GM10847 (cell line): ENCODE results near the gene RPS27L.

Experiments used
- POLR2A ChIP-seq: IDR thresholded peaks from 2 replicates; pipeline ENCODE4 v1.6.1; 2011; ENCODE audit not compliant: insufficient read length; ENCODE audit errors: extremely low read depth

Gene RPS27L

DNA sequence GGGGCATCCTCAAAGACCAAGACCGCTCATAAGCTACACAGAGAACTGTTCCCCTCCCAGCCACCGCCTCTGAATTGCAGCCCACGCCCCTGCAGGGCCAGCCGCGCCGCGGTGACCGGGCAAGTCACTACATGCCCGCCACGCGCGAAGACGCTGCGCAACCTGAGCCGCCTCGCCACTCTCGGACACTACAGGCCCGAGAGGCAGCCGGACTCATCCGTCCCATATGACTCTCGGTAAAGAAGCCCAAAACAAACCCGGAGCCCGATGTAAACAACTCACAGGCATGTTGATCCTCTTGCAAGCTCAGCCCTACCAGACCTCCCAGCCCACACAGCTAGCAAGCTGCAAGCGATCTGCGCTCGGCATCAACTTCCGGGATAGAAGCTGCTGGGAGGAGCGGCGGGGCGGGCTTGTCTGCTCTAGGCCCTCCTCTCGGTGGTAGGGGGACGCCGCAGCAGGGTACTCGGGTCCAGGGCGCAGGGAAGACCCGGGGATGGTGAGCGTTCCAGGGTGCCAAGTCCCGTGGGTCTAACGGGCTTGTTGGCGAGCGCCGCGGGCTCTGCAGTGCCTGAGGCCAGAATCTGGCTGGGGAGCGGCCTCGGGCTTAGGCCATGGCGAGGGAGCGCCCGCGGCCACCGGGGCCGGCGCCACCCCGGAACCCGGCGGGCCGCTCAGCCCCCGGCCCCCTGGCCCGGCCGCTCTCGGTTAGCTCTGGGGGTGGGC lies at the start of gene RPS27L:
TSS of gene RPS27L (minus strand) at position 360 of the 726 bp plus-strand sequence. CDS start at position 288, 72 bp downstream.
- peak; percentile 84 for TF ChIP-seq POLR2A

DNA sequence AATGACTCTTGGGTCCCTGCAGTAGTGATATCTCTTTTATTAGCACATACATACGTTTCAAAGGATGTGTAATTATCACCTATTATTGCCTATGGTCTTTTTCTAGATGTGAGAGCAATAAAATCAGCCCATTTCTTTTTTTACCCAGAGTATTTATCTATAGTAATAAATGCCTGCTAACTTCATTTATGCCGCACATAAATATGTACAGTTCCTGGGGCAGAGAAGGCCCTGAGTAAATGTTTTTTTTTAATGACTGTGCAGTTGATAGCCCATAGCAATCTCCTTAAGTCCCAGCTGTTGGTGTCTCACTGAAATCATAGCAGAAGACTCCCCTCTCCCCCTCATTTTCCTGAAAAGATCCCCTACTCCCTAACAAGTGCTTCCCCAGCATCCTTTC lies 48.8 kb upstream of the RPS27L start:
- no peak for TF ChIP-seq POLR2A

DNA sequence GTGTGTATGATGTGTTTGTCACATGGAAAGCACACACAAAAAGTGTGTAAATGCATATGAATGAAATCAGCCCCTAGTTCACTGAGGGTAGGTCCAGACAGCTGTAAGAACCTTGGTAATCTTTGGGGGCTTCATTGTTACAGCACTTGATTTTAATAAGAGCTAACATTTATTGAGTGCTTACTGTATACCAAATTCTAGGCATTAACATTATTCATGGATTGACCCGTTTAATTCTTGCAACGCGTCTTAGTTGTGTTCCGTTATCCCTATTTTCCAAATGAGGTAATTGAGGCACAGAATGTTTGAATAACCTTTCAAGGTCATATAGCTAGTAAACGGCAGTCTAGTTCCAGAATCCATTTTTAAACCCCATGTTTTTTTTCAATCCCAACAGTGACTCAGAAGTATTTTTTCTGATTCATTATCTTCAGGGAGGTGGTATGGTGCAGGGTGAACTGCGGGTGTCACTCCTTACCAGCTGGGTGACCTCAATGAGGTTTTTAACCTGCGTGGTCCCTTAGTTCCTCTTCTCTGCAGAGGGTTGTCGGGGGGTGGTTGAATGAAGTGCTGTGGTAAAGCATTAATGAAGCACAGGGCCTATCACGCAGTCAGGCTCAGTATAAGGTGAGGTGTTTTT lies 46.3 kb upstream of the RPS27L start:
- no peak for TF ChIP-seq POLR2A

DNA sequence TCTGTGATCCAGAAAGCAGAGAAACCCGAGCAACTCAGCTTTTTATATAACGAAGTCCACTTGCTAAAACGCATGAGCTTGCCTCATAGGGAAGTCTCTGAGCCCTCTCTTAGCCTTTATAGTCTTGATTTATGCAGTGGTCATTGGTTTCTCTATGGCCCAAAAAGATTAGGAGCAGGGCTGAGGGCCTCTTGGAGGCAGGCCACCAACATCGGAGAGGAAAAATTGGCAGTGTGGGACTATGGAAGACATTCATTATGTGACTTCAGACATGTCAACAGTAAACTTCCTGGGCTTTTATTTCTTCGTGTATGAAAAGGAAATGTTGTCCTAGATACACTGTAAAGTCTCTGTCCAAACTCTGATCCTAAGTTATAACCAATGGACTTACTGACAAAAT lies 45.6 kb upstream of the RPS27L start:
- no peak for TF ChIP-seq POLR2A

DNA sequence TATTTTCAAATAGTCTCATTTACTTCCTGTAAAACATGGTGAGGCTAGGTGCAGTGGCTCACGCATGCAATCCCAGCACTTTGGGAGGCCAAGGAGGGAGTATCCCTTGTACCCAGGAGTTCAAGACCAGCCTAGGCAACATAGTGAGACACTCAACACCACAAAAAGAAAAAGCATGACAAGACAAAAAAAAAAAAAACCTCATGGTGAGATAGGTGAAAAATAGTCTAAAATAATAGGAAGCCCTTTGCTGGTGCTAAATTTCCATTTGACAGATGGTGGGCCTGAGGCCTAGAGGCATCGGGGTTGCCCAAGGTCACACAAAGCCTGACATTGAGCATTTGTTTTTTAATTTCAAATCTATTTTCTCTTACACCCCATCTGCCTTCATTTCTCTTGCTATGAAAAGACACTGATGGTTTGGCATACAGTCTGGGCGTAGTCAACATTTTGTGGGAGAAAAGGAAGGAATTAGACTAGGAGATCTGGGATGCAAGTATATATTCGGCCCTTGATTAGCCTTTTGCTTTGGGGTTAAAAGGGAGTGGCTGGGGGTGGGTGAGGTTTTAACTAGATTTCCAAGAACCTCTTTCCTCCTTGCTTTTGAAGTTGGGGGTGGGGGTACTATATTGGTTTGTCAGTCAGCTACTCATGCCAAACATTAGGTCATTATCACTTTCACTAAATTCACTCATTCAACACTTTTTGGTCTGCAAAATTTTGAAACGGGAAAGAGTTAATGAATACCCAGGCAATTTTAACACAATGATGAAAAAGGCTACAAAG lies 43.4 kb upstream of the RPS27L start:
- no peak for TF ChIP-seq POLR2A

DNA sequence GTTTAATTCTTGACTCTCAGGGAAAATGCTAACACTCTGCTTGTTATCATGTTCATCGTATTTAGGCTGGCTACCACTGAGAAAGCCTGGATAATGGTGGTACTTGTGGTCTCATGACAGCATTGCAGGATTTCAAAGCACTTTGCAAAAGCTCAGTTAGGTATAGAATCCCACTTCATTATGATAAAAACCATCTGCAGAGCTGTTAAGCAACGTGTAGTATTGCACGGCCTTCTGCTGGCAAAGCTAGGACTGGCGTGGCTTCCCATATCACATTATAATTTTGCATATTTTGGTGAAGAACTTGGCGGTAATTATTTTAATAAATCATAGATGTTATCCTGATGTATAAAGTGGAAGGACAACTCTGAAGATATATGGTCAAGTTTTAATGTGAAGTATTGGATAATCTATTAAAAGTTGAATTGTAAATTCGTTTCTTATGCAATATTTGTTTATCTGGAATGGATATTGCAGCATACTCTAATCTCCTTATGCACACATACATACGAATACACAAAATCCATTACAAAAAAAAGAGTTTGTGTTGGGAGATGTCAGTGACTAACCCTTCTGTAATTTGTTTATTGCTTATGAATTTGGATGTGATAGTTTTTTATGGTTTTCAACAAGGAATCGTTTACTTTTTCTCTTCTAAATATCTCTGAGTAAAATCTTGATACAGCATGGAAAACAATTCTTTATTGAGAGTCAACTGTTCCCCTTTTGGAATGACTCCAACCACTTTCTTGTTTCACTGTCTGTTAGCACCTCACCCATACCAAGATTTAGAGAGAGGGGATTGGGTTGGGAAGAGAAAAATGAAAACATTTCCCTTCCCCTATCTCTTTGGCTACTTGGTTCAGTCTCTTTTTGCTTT lies 41.3 kb upstream of the RPS27L start:
- no peak for TF ChIP-seq POLR2A

DNA sequence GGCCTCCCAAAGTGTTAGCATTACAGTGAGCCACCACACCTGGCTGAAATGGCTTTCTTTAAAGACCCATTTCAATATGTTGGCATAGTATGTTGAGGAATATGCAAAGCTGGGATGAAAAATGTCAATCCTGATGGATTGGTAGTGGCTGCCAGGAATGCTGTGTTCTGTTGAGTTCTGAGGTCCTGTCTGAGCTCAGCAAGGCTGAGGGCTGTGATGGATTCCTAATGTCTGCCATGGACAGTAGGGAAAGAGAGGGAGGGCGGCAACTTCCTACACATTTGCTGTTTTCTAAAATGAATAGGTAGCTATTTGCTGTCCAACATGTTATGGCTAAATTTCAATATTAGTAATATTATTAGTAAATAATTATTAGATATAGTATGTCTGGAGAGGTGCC lies 40.3 kb upstream of the RPS27L start:
- no peak for TF ChIP-seq POLR2A

DNA sequence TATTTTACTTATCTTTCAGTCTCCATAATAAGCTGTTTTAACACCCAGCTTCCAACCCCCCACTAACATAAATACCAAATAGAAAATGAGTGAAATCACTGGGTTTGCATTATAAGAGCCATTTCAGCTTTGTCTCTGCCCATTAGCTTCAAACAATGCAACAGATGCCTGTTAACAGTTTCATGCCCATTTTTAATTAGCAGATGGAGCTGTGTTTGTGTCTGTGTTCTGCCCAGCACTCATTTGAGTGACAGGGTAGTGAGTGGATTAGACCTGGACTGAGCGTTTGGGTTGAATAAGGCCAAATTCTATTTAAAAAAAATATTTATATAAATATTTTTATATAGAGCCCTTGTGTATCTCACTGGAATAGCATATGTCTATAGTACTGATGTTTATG lies 39.6 kb upstream of the RPS27L start:
- no peak for TF ChIP-seq POLR2A

DNA sequence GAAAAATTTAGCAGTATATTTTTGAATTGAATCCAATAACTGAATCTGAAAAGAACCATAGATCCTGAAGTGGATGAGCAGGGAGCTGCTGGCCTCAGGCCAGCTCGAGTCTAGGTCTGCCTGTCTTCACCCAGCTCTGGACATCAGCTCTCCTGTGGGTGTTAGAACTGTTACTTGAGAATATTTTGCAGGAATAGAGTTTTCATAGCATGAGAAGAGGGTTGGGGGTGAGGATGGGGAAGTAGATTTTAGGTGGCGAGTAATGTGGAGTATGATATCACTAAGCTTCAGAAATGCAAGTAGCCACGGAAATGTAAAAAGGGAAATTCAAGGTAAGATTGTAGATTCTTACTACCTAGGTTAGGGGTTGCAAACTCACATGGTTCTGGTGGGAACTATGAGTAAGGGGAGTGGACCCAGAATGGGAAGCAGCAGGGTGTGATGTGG lies 38.3 kb upstream of the RPS27L start:
- TF ChIP-seq POLR2A, result no peak

DNA sequence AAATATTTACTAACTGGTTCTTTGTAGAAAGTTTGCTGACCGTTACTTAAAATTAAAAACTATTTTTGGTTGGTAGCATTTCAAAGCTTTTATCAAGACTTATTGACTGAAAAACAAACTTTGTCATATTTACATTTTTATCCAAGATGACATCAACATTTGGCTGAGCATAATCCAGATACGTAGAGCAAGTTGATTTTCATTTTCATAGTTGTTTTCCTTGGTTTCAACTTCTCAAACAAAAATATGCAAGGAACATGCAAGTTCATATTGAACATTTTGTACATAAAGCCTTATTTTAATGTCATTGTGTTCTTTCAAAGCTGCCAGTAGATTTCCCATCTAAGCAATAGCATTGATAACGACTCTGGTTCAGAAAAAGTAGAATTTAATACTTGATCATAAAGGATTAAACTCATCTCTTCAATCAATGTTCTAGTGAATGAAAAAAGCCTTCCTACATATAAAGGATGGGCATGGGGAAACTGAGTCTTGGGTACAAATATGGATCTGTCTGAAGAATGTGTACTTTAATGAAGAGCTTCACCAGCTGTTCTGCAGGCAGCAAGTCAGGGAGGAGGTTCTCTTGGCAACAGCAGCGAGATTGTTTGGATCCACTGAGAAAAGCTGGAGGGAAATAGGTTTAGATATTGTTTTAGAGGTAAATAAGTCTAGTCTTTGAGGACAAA lies 37.7 kb upstream of the RPS27L start:
- TF ChIP-seq POLR2A, result no peak

DNA sequence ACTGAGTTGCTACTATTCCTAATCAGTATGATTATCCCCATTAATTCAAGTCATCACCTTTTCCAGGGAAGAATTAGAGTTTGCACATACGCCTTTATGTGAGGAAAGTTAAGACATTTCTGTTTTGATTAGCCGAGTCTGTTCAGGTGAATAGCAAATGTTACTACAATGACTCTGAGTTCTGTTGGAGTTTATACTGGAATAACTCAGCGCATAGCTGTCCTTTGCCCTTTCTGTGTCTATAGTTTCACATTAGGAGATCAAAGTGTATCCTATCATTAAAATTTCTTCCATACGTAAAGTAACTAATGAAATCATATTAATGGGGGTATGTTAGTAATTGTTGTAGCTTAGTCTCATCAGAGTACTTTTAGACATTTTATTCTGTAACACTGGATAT lies 37.0 kb upstream of the RPS27L start:
- TF ChIP-seq POLR2A, result no peak

DNA sequence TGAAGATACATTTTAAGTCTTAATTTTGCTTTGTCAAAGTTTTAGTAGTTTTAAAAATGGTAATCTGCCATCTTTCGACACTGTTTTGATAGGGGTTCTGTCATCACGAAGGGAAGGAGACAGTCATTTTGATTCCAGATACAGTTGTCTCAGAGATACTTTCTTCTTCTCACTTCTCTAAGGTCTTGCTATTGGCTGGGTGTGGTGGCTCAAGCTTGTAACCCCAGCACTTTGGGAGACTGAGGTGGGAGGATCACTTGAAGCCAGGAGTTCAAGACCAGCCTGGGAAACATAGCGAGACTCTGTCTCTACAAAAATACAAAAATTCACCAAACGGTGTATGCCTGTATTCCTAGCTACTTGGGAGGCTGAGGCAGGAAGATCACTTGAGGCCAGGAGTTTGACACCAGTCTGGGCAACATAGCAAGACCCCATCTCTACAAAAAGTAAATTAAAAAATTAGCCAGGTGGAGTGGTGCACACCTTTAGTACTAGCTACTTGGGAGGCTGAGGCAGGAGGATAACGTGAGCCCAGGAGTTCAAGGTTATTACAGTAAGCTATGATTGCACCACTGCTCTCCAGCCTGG lies 35.4 kb upstream of the RPS27L start:
- TF ChIP-seq POLR2A, result no peak

DNA sequence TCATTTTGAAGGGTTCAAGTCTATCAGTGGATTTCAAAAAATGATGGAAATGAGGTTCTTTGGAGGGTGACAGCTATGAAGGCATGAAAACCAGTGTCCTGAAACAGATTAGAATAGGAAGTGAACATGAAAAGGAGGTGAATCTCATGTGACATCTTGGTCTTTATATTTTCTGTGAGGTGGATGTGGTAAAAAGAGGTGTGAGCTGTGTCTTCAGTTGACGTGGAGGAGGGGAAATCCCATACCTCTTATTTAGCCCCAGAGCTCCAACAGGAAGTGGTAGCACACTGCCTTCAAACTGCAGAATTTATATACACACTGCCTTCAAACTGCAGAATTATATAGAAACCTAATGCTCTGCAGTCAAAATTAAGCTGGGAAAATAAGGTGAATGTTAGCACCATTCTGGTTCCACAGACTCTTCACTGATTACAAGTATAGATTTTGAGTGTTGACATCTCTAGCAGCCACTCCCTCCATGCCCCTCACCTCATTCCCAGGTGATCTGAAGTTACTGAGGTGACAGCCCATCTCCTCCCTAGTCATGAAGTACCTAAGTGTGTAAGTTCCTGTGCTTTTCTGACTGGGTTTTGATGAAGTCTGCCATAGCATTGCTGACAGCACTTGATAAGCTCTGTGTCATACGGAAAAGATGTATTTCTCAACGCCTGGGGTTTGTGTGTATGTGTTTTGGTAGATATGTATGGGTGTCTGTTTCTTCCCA lies 34.8 kb upstream of the RPS27L start:
- no peak for TF ChIP-seq POLR2A
